Cerebellar nuclear complex (tissue), 1 donor: ENCODE data around the gene CORO2A.

Experiments
- DNase-seq, 2 experiments: peaks; one replicate each; lab custom pipeline; 2025; lab: John Stamatoyannopoulos, UW

CORO2A gene

GRCh38 chr9:98168153-98168780 is 24.2 kb downstream of the CORO2A start:
- no peak for DNase-seq

- no peak for DNase-seq
These were observed 27.5 kb downstream of the CORO2A start for GRCh38 chr9:98164912-98165311.

GRCh38 chr9:98162613-98163012 is 29.8 kb downstream of the CORO2A start:
- no peak for DNase-seq

GRCh38 chr9:98161851-98162250 is 30.6 kb downstream of the CORO2A start:
- DNase-seq = no peak

GRCh38 chr9:98159790-98160189 is 32.6 kb downstream of the CORO2A start:
- no peak for DNase-seq

GRCh38 chr9:98159301-98159700 is 33.1 kb downstream of the CORO2A start:
- DNase-seq = no peak

- DNase-seq = no peak
These were observed 34.2 kb downstream of the CORO2A start for GRCh38 chr9:98158071-98158831.

GRCh38 chr9:98157372-98157771 is 35.1 kb downstream of the CORO2A start:
- no peak for DNase-seq

GRCh38 chr9:98154678-98155077 is 37.8 kb downstream of the CORO2A start:
- no peak for DNase-seq

- DNase-seq = no peak
These were observed 39.9 kb downstream of the CORO2A start for GRCh38 chr9:98152526-98152925.

GRCh38 chr9:98150721-98151120 is 41.7 kb downstream of the CORO2A start:
- no peak for DNase-seq

- DNase-seq = no peak
These were observed 42.3 kb downstream of the CORO2A start for GRCh38 chr9:98150164-98150563.

GRCh38 chr9:98149422-98149821 is 43.0 kb downstream of the CORO2A start:
- no peak for DNase-seq

GRCh38 chr9:98148486-98148885 is 44.0 kb downstream of the CORO2A start:
- no peak for DNase-seq

GRCh38 chr9:98147582-98147981 is 44.9 kb downstream of the CORO2A start:
- no peak for DNase-seq

- no peak for DNase-seq
These were observed 46.1 kb downstream of the CORO2A start for GRCh38 chr9:98146101-98146991.

- no peak for DNase-seq
These were observed 47.8 kb downstream of the CORO2A start for GRCh38 chr9:98144631-98145030.

GRCh38 chr9:98144076-98144475 is 48.4 kb downstream of the CORO2A start:
- DNase-seq = no peak

- no peak for DNase-seq
These were observed 49.4 kb downstream of the CORO2A start for GRCh38 chr9:98142925-98143481.

- no peak for DNase-seq
These were observed 50.1 kb downstream of the CORO2A start for GRCh38 chr9:98142182-98142907.

- no peak for DNase-seq
These were observed 51.9 kb downstream of the CORO2A start for GRCh38 chr9:98140503-98140902.

- no peak for DNase-seq
These were observed 55.9 kb downstream of the CORO2A start for GRCh38 chr9:98136489-98136888.
